HL-60/S4 treated with retinoic acid at 250 ng/mL for 4 days and 3 days (cell line): Measurements from ENCODE around the gene TRPV2.

Source experiments
- in situ Hi-C: fragments of 300-500 bp; cut with MboI; formaldehyde crosslinking; loops from 2 replicates; pipeline ENCODE4 v1.7.0; 2022; ENCODE audit warnings: low sequenced_read_pairs

TRPV2 gene

DNA sequence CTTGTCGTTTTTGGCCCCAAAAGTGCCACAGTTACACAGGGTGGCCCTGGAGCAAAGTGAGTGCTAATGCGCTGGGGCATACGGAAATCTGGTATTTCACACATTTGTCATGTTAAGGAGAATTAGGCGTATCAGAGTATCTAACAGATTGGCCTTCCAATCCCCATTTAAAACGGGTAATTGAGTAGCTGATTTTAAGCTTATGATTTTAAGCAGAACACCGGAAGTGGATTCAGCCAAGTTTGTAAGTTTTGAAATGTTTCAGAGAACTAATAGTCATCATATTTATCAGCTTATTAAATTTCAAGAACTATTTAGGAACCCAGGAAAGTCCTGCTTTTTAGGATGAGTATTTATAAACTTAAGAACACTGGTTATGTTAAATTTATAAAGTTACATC, 57.2 kb downstream of the TRPV2 start:
- in situ Hi-C loops: no loop called here

DNA sequence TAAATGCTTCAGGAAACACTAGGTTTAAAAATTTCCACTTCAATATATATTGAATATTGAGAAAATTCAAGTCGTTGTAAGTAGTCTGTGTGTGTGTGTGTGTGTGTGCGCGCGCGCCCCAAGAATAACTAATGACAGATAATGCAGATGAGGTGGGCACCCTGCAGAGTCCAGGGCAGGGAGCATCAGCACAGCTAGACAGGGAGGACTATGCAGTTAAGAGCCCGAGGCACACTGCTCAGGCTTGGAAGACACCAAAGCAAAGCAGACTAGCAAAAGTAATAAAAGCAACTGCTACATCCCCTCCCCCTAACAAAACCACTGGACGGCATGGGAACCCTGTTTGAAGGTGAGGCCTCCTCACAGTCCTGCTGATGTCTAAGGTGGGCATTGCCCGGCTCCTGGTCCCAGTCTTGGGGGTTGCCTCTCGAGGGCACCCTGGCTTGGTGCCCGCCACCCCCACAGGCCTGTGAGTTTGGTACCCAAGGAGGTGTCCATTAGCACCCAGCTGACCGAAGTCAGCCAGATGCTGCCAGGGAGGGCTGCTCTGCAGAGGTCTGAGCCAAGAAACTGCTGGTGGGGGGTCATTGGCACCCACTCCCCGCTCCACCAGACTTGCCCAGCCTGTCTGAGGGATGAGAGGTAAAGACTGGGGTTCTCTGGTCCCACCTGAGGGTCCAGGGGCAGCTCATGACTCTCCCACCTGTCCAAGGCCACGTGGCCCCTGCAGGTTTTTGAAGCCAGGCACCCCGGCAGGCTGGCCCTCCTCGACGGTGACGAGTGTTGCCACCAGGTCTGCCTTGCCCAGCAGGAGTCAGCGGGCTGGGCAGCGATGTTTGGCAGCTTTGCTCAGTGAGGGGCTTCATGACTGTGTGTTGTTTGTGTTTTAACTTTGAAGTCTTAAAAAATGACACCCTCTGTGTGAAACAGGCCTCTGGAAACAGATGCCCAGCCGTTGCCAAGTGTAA, 58.0 kb downstream of the TRPV2 start:
- in situ Hi-C loops: no loop called here

DNA sequence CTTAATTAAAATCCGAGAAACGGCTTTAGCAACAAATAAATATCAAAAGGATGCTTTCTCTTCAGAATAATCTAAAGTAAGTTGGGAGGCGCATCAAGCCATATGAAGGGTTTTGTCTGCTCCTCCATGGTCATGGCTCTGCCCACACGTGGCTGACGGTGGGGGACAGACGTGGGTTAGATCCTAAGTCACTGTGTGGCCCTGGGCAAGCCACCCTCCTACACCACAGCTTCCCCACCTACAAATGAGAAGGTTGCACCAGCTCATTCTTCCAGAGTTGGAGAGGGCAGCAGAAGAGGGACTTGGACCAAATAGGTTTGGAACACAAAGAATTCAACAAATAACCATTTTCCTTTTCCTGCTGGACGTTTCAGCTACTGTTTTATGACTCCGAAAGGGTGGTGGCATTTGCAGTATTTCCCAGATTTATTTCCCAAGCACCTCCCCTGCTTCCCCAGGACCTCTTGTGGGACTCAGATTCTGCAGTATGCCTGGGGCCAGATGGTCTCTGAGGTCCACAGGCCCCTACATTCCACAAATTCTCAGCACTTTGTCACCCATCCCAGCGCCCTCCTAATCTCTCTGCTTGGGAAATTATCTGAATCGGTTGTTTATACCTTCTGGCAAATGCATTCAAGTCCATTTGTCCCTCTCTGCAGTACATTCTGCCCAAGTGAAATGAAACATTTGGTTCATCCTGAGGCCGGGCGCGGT, 58.8 kb downstream of the TRPV2 start:
- in situ Hi-C loops: no loop called here

DNA sequence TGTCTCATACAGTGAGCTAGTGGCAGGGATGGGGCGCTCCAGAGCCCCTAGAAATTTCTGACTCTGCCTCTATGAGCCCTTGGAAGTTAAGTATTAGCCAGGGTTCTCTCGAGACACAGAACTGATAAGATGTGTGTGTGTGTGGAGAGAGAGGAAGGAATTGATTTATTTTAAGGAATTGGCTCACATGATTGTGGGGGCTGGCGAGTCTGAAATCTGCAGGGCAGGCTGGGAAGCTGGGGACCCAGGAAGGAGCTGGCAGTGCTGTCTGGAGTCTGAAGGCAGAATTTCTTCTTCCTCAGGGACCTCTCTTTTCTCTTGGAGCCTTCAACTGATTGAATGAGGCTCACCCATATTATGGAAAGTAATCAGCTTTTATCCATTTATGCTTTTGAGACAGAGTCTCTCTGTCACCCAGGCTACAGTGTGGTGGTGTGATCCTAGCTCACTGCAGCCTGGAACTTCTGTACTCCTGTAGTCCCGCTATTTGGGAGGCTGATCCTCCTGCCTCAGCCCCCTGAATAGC, 59.9 kb downstream of the TRPV2 start:
- in situ Hi-C loops: no loop called here

DNA sequence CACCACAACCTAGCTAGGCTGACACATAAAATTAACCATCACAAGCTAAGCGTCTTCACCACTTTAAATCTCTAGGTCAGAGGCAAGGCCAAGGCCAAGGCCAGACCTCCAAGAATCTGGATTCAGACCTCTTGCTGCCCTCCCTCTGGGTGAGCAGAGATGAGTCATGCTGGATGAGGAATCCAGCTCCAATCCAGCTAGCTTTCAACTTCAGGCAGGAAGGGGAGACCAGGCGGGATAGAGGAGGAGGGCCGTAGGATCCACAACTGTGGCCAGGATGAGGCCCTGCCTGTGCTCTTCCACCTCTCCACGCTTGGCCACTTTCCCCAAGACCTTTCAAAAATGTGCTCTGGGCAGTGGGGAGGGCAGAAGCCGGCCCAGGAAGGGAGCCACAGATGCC, 61.9 kb downstream of the TRPV2 start:
- in situ Hi-C loops: no loop called here

DNA sequence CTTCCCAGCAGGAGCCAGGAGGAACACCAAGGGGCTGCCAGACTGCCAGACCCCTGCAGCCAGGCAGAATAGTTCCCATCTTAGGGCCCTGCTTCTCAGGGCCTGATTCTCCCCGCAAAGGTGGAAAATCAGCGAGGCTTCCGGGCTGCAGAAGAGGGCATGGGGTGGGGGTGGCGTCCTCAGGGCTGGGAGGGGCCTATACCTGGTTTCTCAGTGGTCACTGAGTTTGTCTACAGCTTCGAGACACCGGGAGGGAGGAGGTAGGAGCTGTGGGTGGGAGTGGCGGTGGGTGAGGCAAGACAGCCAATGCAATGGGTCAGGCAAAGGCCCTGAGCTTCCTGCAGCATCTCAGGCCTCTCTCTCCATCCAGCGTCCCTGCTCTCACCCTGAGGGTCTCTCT, 62.3 kb downstream of the TRPV2 start:
- in situ Hi-C loops: no loop called here

DNA sequence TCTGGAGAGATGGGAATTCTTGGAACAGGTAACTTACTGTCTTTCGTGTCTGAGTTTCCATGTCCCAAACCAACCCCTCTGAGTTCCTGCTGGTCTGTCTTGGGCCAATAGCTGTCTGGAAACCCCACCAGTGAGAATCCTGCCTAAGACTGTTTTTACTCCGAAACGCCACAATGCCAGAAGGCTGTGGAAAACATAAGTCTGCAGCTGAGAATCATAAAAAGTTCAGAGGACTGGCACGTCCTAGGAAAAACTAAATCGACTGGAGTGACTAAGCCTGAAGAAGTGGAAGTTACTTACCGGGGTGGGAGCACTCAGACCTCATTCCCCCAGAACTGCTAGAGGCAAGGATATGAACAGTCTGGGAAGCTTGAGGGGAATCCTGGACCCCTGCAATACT, 63.3 kb downstream of the TRPV2 start:
- in situ Hi-C loops: no loop called here

DNA sequence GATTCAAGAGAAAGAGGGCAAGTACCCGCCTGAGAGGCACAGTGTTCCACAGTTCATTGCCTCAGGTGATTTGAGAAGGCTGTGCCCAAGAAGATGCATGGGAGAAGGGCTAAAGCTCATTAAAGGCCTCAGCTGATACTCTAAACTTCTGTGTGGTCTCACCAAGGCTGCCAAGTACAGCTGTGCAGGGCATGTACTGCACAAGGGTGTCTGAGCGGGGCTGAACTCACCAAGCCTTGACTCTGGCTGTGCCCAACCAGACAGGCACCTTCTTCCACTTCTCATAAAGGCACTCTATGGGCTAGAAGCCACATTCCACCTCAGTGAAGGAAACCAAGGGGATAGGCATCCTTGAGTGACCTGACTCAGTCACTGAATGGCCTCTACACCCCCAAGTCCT, 63.9 kb downstream of the TRPV2 start:
- in situ Hi-C loops: no loop called here

DNA sequence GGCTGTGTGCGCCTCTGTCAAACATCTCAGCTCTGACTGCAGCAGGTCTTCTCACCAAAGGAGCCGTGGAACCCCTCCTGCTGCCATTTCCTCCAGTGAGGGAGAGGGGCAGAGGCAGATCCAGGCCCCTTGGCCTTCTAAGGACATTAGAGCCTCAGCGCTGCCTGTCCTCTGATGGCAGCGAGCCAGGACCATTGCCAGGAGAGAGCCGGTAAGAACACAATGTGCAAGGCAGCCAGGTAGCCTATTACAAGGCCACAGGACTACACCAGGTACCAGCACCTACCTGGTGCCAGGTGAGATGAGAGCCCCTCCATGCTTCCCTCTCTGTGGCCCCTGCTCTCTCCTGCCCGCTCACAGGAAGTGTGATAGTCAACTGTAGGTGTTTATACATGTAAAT, 65.6 kb downstream of the TRPV2 start:
- in situ Hi-C loops: no loop called here

DNA sequence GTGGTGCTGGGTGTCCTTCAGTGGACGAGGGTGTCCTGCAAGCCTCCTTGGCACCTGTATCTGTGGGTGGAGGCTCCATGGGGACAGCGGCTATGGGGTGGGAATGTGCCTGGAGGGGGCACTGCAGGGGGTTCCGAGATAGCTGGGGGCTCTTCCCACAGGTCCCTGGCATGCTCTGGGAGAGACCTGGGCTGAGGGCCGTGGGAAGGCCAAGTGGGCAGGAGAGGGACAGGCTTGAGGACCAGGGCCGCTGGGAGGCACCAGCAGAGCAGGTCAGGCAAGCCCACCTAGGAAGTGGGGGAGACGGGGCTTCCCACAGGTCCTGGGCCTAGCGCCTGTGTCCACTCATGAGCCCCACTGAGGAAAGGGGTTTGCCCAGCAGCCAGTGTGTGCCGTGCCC, 66.9 kb downstream of the TRPV2 start:
- in situ Hi-C loops: no loop called here

DNA sequence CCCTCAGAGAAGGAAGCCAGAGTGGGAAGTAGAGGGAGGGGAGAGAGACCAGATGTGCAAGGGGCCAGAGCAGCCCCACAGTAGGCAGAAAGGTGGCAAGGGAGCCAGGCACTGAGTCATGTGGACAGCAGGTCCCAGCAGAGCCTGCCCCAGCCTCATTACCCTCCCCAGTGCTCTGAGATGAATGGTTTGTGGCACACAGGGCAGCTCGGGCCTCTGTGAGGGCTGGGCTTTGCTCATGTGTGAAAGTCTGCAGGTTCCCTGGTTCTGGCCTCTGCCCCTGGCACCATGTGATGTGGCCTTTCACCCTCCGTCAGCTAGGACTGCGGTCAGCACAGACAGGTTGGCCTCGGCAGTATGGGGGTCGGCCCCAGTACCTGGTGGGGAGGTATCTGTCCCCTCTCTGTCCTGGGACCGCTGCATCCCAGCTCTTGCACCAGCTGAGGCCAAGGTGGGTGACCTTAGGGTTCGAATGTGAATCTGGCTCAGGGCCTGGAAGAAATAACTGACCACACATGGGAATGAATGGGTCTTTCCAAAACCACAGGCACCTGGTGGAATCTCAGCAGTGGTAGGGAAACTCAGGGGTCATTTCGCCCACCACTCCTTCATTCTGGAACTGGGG, 67.8 kb downstream of the TRPV2 start:
- in situ Hi-C loops: no loop called here

DNA sequence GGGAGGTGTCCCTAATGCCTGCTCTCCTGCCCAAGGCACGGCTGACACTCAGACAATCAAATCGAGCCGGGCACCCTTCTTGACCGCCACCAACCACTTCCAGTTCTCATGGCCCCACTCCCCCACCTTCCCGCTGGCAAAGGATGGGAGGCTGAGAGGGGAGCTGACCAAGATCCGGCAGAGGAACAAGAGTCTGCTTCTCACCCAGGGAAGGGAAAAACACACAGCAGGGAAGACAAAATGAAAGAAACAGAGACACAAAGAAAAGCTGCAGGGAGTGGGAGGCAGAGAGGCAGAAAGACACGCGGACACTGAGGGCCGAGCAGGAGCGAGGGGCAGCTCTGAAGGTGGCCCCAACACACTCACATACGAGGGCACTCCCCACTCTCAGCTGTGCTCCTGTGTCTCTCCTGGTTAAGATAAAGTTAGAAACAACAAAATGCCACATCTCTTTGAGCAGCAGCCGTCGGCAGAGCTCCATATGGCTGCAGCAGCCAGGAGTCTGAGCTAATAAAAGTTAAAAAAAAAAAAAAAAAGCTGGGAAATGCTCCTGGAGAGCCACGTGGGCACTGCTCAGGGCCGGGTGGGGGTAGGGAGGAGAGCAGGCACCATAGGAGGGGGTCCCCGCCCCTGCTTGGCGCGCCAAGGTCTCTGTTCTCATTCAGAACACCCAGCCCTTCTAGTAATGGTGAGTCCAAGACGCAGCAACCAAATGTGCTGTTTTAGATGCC, 69.2 kb downstream of the TRPV2 start:
- in situ Hi-C loops: no loop called here
